Astrocyte (in vitro differentiated cells and primary cell): ENCODE measurements around the gene IL32.

Experiments used
- CTCF ChIP-seq: IDR thresholded peaks from 2 replicates; pipeline ENCODE4 v1.5.1; 2011; ENCODE audit warnings: low read depth, mild to moderate bottlenecking, inconsistent platforms, low read length, moderate library complexity; ENCODE audit not compliant: insufficient read depth
- EZH2 ChIP-seq: IDR thresholded peaks from 2 replicates; pipeline ENCODE4 v1.6.1; 2012; ENCODE audit warnings: mild to moderate bottlenecking, low read length, inconsistent platforms; ENCODE audit not compliant: insufficient read depth

GRCh38 chr16:3088450-3088849, 23.0 kb downstream of the IL32 start:
- no peak for TF ChIP-seq CTCF
- TF ChIP-seq EZH2, result no peak
